RWPE2 (cell line): ENCODE results near the gene NLRC3.

ENCODE experiments used
- ATAC-seq: fragments of 200-7000 bp; cut with Tn5 transposase; 3 replicates; pipeline ENCODE4 v1.9.1; 2021; ENCODE audit warnings: low read depth
- DNase-seq: peaks from one replicate; pipeline ENCODE4 v3.0.0-alpha.2; 2020; ENCODE audit warnings: low spot score
- H3K27ac ChIP-seq: fragments of 450-650 bp; 2 replicates; pipeline ENCODE4 v1.5.1; 2017; ENCODE audit warnings: mild to moderate bottlenecking; ENCODE audit not compliant: poor library complexity, severe bottlenecking
- H3K27me3 ChIP-seq: fragments of 250-450 bp; sonication (Bioruptor Pico); 2 replicates; pipeline ENCODE4 v1.5.1; 2021; ENCODE audit warnings: mild to moderate bottlenecking, moderate library complexity; ENCODE audit not compliant: insufficient read depth, poor library complexity, severe bottlenecking
- H3K36me3 ChIP-seq: fragments of 250-450 bp; sonication (Bioruptor Pico); 2 replicates; pipeline ENCODE4 v1.5.1; 2020; ENCODE audit warnings: low read depth, mild to moderate bottlenecking, moderate library complexity
- H3K4me1 ChIP-seq: fragments of 250-450 bp; sonication (Bioruptor Pico); 2 replicates; pipeline ENCODE4 v1.5.1; 2021; ENCODE audit warnings: mild to moderate bottlenecking, moderate library complexity; ENCODE audit not compliant: insufficient read depth, poor library complexity, severe bottlenecking
- H3K4me3 ChIP-seq: fragments of 250-450 bp; sonication (Bioruptor Pico); 2 replicates; pipeline ENCODE4 v1.5.1; 2021; ENCODE audit warnings: mild to moderate bottlenecking, moderate library complexity; ENCODE audit not compliant: severe bottlenecking
- H3K9me3 ChIP-seq: fragments of 250-450 bp; sonication (Bioruptor Pico); 2 replicates; pipeline ENCODE4 v1.5.1; 2021; ENCODE audit warnings: mild to moderate bottlenecking, moderate library complexity; ENCODE audit not compliant: severe bottlenecking
- TF ChIP-seq, protein P1 (sequence below): fragments of 450-650 bp; IDR thresholded peaks from one replicate; pipeline ENCODE4 v1.5.1; 2017; ENCODE audit warnings: mild to moderate bottlenecking, moderate library complexity; ENCODE audit not compliant: poor library complexity, severe bottlenecking

The NLRC3 gene

GRCh38 chr16:3561626-3562025 lies 15.6 kb downstream of the NLRC3 start:
- TF ChIP-seq, protein P1, sequence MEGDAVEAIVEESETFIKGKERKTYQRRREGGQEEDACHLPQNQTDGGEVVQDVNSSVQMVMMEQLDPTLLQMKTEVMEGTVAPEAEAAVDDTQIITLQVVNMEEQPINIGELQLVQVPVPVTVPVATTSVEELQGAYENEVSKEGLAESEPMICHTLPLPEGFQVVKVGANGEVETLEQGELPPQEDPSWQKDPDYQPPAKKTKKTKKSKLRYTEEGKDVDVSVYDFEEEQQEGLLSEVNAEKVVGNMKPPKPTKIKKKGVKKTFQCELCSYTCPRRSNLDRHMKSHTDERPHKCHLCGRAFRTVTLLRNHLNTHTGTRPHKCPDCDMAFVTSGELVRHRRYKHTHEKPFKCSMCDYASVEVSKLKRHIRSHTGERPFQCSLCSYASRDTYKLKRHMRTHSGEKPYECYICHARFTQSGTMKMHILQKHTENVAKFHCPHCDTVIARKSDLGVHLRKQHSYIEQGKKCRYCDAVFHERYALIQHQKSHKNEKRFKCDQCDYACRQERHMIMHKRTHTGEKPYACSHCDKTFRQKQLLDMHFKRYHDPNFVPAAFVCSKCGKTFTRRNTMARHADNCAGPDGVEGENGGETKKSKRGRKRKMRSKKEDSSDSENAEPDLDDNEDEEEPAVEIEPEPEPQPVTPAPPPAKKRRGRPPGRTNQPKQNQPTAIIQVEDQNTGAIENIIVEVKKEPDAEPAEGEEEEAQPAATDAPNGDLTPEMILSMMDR, result no peak

GRCh38 chr16:3554351-3554928 lies 22.8 kb downstream of the NLRC3 start:
- DNase-seq, result no peak
- ATAC-seq, result no peak
- Histone ChIP-seq H3K27me3 (no peaks in the 10 kb centered on the region), H3K36me3 (no peaks in the 10 kb centered on the region), H3K27ac (no peak overlapping the region), H3K4me3 (no peak overlapping the region), H3K4me1 (no peaks in the 10 kb centered on the region), H3K9me3 (no peaks in the 10 kb centered on the region)
- TF ChIP-seq, protein P1, result no peak

More at GRCh38 chr16:3561626-3562025, 15.6 kb downstream of the NLRC3 start:
- ATAC-seq (no peak), DNase-seq (no peak)
- H3K4me1 ChIP-seq, result no peaks in the 10 kb centered on the region
- H3K9me3 ChIP-seq, result no peaks in the 10 kb centered on the region
- H3K27me3 ChIP-seq, result no peaks in the 10 kb centered on the region
- H3K27ac ChIP-seq, result no peak overlapping the region
- no peak overlapping the region for H3K4me3 ChIP-seq
- no peaks in the 10 kb centered on the region for H3K36me3 ChIP-seq

DNA sequence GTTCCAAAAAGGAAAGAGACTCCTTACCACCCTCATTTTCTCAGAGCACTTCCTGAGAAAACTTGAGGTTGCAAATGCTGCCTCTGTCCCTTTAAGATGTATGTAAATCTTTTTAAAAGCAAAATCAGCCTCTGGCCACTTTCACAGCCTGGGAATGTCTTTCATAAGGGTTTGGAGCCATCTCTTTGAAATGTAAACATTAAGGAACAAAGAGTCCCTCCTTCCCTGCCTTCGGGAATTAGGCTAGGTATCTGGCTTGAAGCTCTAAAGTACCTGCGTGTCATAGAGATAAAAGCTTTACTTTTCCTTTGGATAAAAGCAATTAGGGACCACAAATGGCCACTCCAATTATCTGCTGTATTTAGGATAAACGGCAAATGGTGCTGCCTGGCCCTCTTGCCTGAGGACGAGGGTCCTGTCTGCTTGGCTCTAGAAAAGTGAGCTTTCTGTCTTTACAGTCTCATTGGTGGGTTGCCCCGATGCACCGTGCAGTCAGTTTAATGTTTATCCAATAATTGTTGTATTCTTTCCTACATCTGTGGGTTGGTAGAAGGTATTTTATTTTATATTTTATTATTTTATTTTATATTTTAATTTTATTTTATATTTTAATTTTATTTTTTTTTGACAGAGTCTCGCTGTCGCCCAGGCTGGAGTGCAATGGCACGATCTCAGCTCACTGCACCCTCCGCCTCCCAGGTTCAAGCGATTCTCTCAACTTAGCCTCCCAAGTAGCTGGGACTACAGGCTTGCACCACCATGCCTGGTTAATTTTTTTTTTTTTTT lies 23.9 kb downstream of the NLRC3 start:
- Histone ChIP-seq H3K4me3 (no peak overlapping the region), H3K9me3 (no peaks in the 10 kb centered on the region), H3K27me3 (no peaks in the 10 kb centered on the region), H3K27ac (no peak overlapping the region), H3K4me1 (no peaks in the 10 kb centered on the region), H3K36me3 (no peaks in the 10 kb centered on the region)
- TF ChIP-seq, protein P1, result no peak
- ATAC-seq (no peak), DNase-seq (no peak)

GRCh38 chr16:3550851-3551847 lies 26.1 kb downstream of the NLRC3 start:
- Histone ChIP-seq H3K4me3 (no peak overlapping the region), H3K4me1 (no peaks in the 10 kb centered on the region), H3K9me3 (no peaks in the 10 kb centered on the region), H3K36me3 (no peaks in the 10 kb centered on the region), H3K27ac (no peak overlapping the region), H3K27me3 (no peaks in the 10 kb centered on the region)
- DNase-seq (no peak), ATAC-seq (no peak)
- TF ChIP-seq, protein P1, result no peak
